ENCODE results near the gene SCGB1D2. TPM values are rescaled to one million over a fixed set of nuclear protein-coding genes. Genes with fewer than 3 reads are reported as not detected.

The SCGB1D2 gene
- total RNA-seq, 2 donors from 2014 or later: 40.5 TPM; not detected in 1

DNA sequence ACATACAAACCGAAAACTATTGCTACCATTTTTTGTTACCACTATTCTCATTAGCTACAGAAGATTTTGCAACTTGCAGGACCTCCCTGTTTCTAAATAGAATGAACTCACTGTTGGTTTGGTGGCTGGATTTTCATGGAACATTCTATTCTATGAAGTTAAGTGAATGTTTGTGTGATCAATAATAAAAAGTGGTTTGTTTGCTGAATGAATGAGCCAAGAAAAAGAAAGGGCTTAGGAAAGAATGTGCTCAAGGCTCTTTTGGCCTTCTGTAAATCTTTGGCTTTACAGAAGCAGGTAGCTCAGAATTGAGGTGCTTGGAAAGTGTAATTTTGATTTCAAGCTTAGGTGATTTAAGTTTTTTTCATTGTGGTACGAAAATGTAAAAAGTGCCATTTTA, 5.9 kb upstream of the SCGB1D2 start:
- no peak for DNase-seq (ENCODE audit: low spot score)
- Histone ChIP-seq H3K27ac (no peak overlapping the region), H3K36me3 (no peaks in the 10 kb centered on the region), H3K4me3 (no peak overlapping the region), H3K27me3 (replicated peaks; ENCODE audit: insufficient read depth) (no peaks in the 10 kb centered on the region), H3K9me3 (no peaks in the 10 kb centered on the region), H3K4me1 (replicated peaks) (peaks cover 7% of the 10 kb centered on the region)
- WGBS: 42% methylated on average over 2 of the region's 2 CpGs
- TF ChIP-seq POLR2A (IDR thresholded peaks at IDR 0.05) (no peak), POLR2AphosphoS5 (IDR thresholded peaks at IDR 0.05) (peak; percentile 77), CTCF (IDR thresholded peaks at IDR 0.05) (no peak)
- intact Hi-C loops (cut with DNase I): no loop called here

DNA sequence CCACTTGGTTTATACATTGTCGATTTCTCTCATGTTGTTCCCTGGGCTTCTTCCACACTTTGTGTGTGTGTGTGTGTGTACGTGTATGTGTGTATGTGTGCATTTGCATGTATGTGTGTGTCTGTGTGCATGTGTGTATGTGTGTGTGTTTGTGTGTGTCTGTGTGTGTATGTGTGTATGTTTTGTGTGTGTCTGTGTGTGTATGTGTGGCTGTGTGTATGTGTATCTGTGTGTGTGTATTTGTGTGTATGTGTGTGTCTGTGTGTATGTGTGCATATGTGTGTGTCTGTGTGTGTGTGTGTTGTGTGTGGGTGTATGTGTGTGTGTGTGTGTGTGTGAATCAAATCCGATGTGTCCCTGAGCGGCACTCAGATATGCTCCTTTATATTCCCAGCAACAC, 4.5 kb upstream of the SCGB1D2 start:
- WGBS: 74% methylated on average over 4 of the region's 4 CpGs
- Histone ChIP-seq H3K4me1 (replicated peaks) (peaks cover 7% of the 10 kb centered on the region), H3K36me3 (no peaks in the 10 kb centered on the region), H3K27me3 (replicated peaks; ENCODE audit: insufficient read depth) (no peaks in the 10 kb centered on the region), H3K27ac (no peak overlapping the region), H3K4me3 (no peak overlapping the region), H3K9me3 (no peaks in the 10 kb centered on the region)
- TF ChIP-seq POLR2AphosphoS5 (IDR thresholded peaks at IDR 0.05) (no peak), CTCF (IDR thresholded peaks at IDR 0.05) (no peak), POLR2A (IDR thresholded peaks at IDR 0.05) (no peak)
- DNase-seq (ENCODE audit: low spot score): no peak
- intact Hi-C loops (cut with DNase I): no loop called here

GRCh38 chr11:62238151-62238550, 3.9 kb upstream of the SCGB1D2 start:
- Histone ChIP-seq H3K27me3 (replicated peaks; ENCODE audit: insufficient read depth) (no peaks in the 10 kb centered on the region), H3K4me3 (no peak overlapping the region), H3K27ac (no peak overlapping the region), H3K9me3 (no peaks in the 10 kb centered on the region), H3K36me3 (no peaks in the 10 kb centered on the region), H3K4me1 (replicated peaks) (peaks cover 7% of the 10 kb centered on the region)
- DNase-seq (ENCODE audit: low spot score): peak; percentile 58
- intact Hi-C loops (cut with DNase I): no loop called here
- TF ChIP-seq CTCF (IDR thresholded peaks at IDR 0.05) (no peak), POLR2AphosphoS5 (IDR thresholded peaks at IDR 0.05) (peak; percentile 83), POLR2A (IDR thresholded peaks at IDR 0.05) (no peak)
- 60% methylated on average over 4 of the region's 4 CpGs for WGBS

- Histone ChIP-seq H3K9me3 (no peaks in the 10 kb centered on the region), H3K4me3 (no peak overlapping the region), H3K27me3 (replicated peaks; ENCODE audit: insufficient read depth) (no peaks in the 10 kb centered on the region), H3K27ac (no peak overlapping the region), H3K4me1 (replicated peaks) (peaks cover 7% of the 10 kb centered on the region), H3K36me3 (no peaks in the 10 kb centered on the region)
- no peak for DNase-seq (ENCODE audit: low spot score)
- intact Hi-C loops (cut with DNase I): no loop called here
- 92% methylated on average over 3 of the region's 3 CpGs for WGBS
- TF ChIP-seq POLR2A (IDR thresholded peaks at IDR 0.05) (no peak), POLR2AphosphoS5 (IDR thresholded peaks at IDR 0.05) (no peak), CTCF (IDR thresholded peaks at IDR 0.05) (no peak)
Observed at GRCh38 chr11:62241095-62241494, 944 bp upstream of the SCGB1D2 start.

DNA sequence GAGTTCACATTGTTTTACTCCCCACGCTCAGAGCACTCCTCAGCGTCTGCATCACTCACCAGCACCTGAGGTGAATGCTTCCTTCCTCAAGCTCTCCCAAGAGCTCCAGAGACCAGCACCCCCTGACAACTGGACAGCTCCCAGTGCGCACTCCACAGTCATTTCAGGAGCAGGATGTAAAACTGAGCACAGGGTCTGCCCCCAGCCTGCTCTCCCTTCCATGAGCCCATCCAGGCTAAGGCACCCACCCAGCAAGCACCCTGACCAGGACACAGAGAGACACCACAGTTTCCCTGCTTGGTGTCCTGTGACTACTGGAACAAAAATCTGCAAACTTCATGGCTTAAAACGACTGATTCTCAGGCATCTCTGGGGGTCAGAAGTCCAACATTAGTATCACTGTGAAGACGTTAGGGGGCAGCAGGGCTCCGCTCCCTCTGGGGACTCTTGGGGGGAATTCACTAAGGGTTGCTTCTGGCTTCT, 3.3 kb downstream of the SCGB1D2 start:
- Histone ChIP-seq H3K4me1 (replicated peaks) (no peaks in the 10 kb centered on the region), H3K4me3 (no peak overlapping the region), H3K27ac (no peak overlapping the region), H3K9me3 (no peaks in the 10 kb centered on the region), H3K27me3 (replicated peaks; ENCODE audit: insufficient read depth) (no peaks in the 10 kb centered on the region), H3K36me3 (no peaks in the 10 kb centered on the region)
- WGBS: 14% methylated on average over 6 of the region's 6 CpGs
- TF ChIP-seq POLR2A (IDR thresholded peaks at IDR 0.05) (no peak), CTCF (IDR thresholded peaks at IDR 0.05) (no peak), POLR2AphosphoS5 (IDR thresholded peaks at IDR 0.05) (no peak)
- intact Hi-C loops (cut with DNase I): no loop called here
- no peak for DNase-seq (ENCODE audit: low spot score)

All from prostate gland (tissue), 2 donors.